HepG2 (cell line): ENCODE results near the gene TMEM190. TPM values are rescaled to one million over a fixed set of nuclear protein-coding genes. Genes with fewer than 3 reads are reported as not detected.

Experiments used
- AGO2 ChIP-seq: fragments of 200-400 bp; formaldehyde crosslinking; optimal IDR thresholded peaks from 2 replicates; pipeline ENCODE3; 2017; ENCODE audit warnings: mild to moderate bottlenecking, low read depth, low read length, moderate library complexity
- AKAP8 ChIP-seq: sonication (generic); formaldehyde crosslinking; IDR thresholded peaks from 2 replicates; pipeline ENCODE4 v1.5.1; 2020; ENCODE audit warnings: mild to moderate bottlenecking, missing genetic modification reagents
- ASH2L ChIP-seq: fragments of 300-600, 200-600 bp; sonication (generic); IDR thresholded peaks from 2 replicates; pipeline ENCODE4 v1.7.0; 2017; ENCODE audit warnings: low read depth, mild to moderate bottlenecking, moderate library complexity, mixed read lengths, low read length; ENCODE audit not compliant: insufficient read length
- FOXK1 ChIP-seq: sonication (generic); formaldehyde crosslinking; IDR thresholded peaks from 2 replicates; pipeline ENCODE4 v1.4.0; 2020; ENCODE audit warnings: low read depth, missing genetic modification reagents, borderline replicate concordance
- KLF9 ChIP-seq: IDR thresholded peaks from 2 replicates; pipeline ENCODE4 v1.6.1; 2016; ENCODE audit warnings: low read depth
- NFKB2 ChIP-seq: sonication (generic); formaldehyde crosslinking; IDR thresholded peaks from 2 replicates; pipeline ENCODE4 v1.4.0; 2020; ENCODE audit warnings: missing genetic modification reagents, borderline replicate concordance
- PAF1 ChIP-seq: IDR thresholded peaks from 2 replicates; pipeline ENCODE4 v1.6.1; 2016; ENCODE audit warnings: missing genetic modification reagents, missing compliant biosample characterization
- POLR2G ChIP-seq: fragments of 200-400 bp; formaldehyde crosslinking; IDR thresholded peaks from 2 replicates; pipeline ENCODE4 v1.6.1; 2018; ENCODE audit warnings: mild to moderate bottlenecking, low read depth, low read length, moderate library complexity
- PREB ChIP-seq: sonication (generic); formaldehyde crosslinking; IDR thresholded peaks from 2 replicates; pipeline ENCODE4 v1.4.0; 2020; ENCODE audit warnings: missing genetic modification reagents
- THAP7 ChIP-seq: sonication (generic); formaldehyde crosslinking; IDR thresholded peaks from 2 replicates; pipeline ENCODE4 v1.8.1; 2023; ENCODE audit warnings: mild to moderate bottlenecking, missing genetic modification reagents
- XRCC5 ChIP-seq: fragments of 200-400 bp; formaldehyde crosslinking; optimal IDR thresholded peaks from 2 replicates; pipeline ENCODE3; 2017; ENCODE audit warnings: mild to moderate bottlenecking, low read length
- ZNF292 ChIP-seq: sonication (generic); formaldehyde crosslinking; IDR thresholded peaks from 2 replicates; pipeline ENCODE4 v1.8.1; 2022; ENCODE audit warnings: mild to moderate bottlenecking, low read depth, missing genetic modification reagents, borderline replicate concordance
- ZNF468 ChIP-seq: sonication (generic); formaldehyde crosslinking; IDR thresholded peaks from 2 replicates; pipeline ENCODE4 v1.8.0; 2022; ENCODE audit warnings: mild to moderate bottlenecking, moderate library complexity, missing genetic modification reagents
- ZNF570 ChIP-seq: sonication (generic); formaldehyde crosslinking; IDR thresholded peaks from 2 replicates; pipeline ENCODE4 v1.4.0; 2020; ENCODE audit warnings: mild to moderate bottlenecking, missing genetic modification reagents, borderline replicate concordance
- ZNF687 ChIP-seq: sonication (generic); formaldehyde crosslinking; IDR thresholded peaks from 2 replicates; pipeline ENCODE4 v1.5.1; 2020; ENCODE audit warnings: mild to moderate bottlenecking, missing genetic modification reagents, moderate library complexity
- ZSCAN12 ChIP-seq: sonication (generic); formaldehyde crosslinking; IDR thresholded peaks from 2 replicates; pipeline ENCODE4 v1.9.0; 2021; ENCODE audit warnings: mild to moderate bottlenecking, missing genetic modification reagents
- polyA plus RNA-seq, 8 experiments: library from polyadenylated mRNA; depleted of rRNA in 3 of 8; stranded (reverse) in 7 of 8; unstranded in 1 of 8; fragments of >200 nt; fragmentation: Illumina TruSeq in 4 of 8; extraction: Trizol in 4 of 8; gene quantifications; 2 replicates each; pipeline versions ENCODE4 v1.2.1 to v1.2.3, GENCODE V29; 2011 to 2016; ENCODE audit warnings: low read depth in 4 of 8, missing spikeins in 1 of 8, mixed read lengths in 1 of 8; ENCODE audit not compliant: insufficient read depth in 1 of 8
- total RNA-seq, 5 experiments: library from RNA; depleted of rRNA; stranded (reverse); fragments of >200 nt; fragmentation: Illumina TruSeq; extraction: Trizol; gene quantifications; 2 replicates each; pipeline ENCODE4 v1.2.3, GENCODE V29; 2016; ENCODE audit warnings: low read depth in 1 of 5
- TF ChIP-seq, protein P1 (sequence below): sonication (generic); formaldehyde crosslinking; IDR thresholded peaks from 2 replicates; pipeline ENCODE4 v1.4.0; 2020; ENCODE audit warnings: missing genetic modification reagents, borderline replicate concordance

TMEM190 gene
- total and polyA plus RNA-seq, 2 of the 13 experiments (the other 11 are each of a cell fraction or from before 2014, with no cell fraction given), result 0.35 to 0.83 TPM

GRCh38 chr19:55390461-55390880 lies 13.8 kb downstream of the TMEM190 start (continued):
- peak; percentile 71; the same call in 1 of the 2 replicates for TF ChIP-seq PAF1
- no peak for TF ChIP-seq ZSCAN12 (CRISPR knock-in tag)
- no peak for TF ChIP-seq NFKB2 (CRISPR knock-in tag)
- 0 out of 2 replicates have a peak, but pooled peaks have one; percentile 10 for TF ChIP-seq AKAP8 (CRISPR knock-in tag)
- no peak for TF ChIP-seq ZNF687
- no peak for TF ChIP-seq XRCC5
- peak; percentile 15 for TF ChIP-seq POLR2G
- TF ChIP-seq, protein P1, sequence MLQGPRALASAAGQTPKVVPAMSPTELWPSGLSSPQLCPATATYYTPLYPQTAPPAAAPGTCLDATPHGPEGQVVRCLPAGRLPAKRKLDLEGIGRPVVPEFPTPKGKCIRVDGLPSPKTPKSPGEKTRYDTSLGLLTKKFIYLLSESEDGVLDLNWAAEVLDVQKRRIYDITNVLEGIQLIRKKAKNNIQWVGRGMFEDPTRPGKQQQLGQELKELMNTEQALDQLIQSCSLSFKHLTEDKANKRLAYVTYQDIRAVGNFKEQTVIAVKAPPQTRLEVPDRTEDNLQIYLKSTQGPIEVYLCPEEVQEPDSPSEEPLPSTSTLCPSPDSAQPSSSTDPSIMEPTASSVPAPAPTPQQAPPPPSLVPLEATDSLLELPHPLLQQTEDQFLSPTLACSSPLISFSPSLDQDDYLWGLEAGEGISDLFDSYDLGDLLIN (CRISPR knock-in tag), result no peak
- peak; percentile 55 for TF ChIP-seq AGO2
- TF ChIP-seq ASH2L, result no peak
- no peak for TF ChIP-seq ZNF468 (CRISPR knock-in tag)
- TF ChIP-seq THAP7 (CRISPR knock-in tag), result no peak
- no peak for TF ChIP-seq ZNF292 (CRISPR knock-in tag)
- TF ChIP-seq PREB, result no peak
- no peak for TF ChIP-seq KLF9 (CRISPR knock-in tag)
- TF ChIP-seq FOXK1 (CRISPR knock-in tag), result no peak
- TF ChIP-seq ZNF570 (CRISPR knock-in tag), result no peak
